Left lung (tissue), 10 donors: ENCODE data around the gene GALNS. TPM values are rescaled to one million over a fixed set of nuclear protein-coding genes. Genes with fewer than 3 reads are reported as not detected.
"Not testable (repeated sequence)": the region's sequence is repeated elsewhere in the genome, so short reads cannot be mapped to it uniquely, and the experiment has no call there.

Experiments
- ATAC-seq: fragments of 200-7000 bp; cut with Tn5 transposase; one replicate; pipeline ENCODE4 v1.9.1; 2020; ENCODE audit warnings: moderate library complexity
- DNase-seq, 4 donors: peaks; one replicate each; pipeline ENCODE4 v3.0.0-alpha.2; 2013 to 2020
- H3K27ac ChIP-seq, 2 donors: fragments of 200-600 bp; sonication (generic) in 1 of 2; one replicate each; pipeline versions ENCODE4 v1.5.0 to v1.8.0; 2020 to 2021
- H3K27me3 ChIP-seq, 2 donors: fragments of 200-600 bp; sonication (generic) in 1 of 2; one replicate each; pipeline versions ENCODE4 v1.5.0 to v1.8.0; 2020 to 2021
- H3K36me3 ChIP-seq, 2 donors: fragments of 200-600 bp; sonication (generic) in 1 of 2; one replicate each; pipeline versions ENCODE4 v1.5.0 to v1.8.0; 2020 to 2021
- H3K4me1 ChIP-seq, 2 donors: fragments of 200-600 bp; one replicate each; pipeline ENCODE4 v1.8.0; 2021
- H3K4me3 ChIP-seq, 2 donors: fragments of 200-600 bp; sonication (generic) in 1 of 2; one replicate each; pipeline versions ENCODE4 v1.5.0 to v1.8.0; 2020 to 2021; ENCODE audit warnings: mild to moderate bottlenecking in 1 of 2
- H3K9me3 ChIP-seq, 2 donors: fragments of 200-600 bp; sonication (generic) in 1 of 2; one replicate each; pipeline versions ENCODE4 v1.5.0 to v1.8.0; 2020 to 2021
- CTCF ChIP-seq, 2 donors: fragments of 200-600 bp; sonication (generic) in 1 of 2; IDR thresholded peaks; one replicate each; pipeline versions ENCODE4 v1.5.0 to v1.8.0; 2021; ENCODE audit warnings: antibody characterized with exemption in 2 of 2
- intact Hi-C, 2 donors: fragments of 100-400 bp; cut with DNase I; formaldehyde crosslinking; loops; one replicate each; pipeline versions ENCODE4 v1.11.2 to v1.14.2; 2022
- polyA plus RNA-seq, 6 donors: library from polyadenylated mRNA; unstranded; fragments of 120-200 nt; gene quantifications; one replicate each; pipeline ENCODE4 v1.2.1, GENCODE V29; 2013; ENCODE audit not compliant: insufficient read length in 6 of 6
- total RNA-seq, 2 donors: library from RNA; stranded (reverse); fragmentation: NEBNext Ultra II Directional; extraction: Animal tissue kit (Norgen Biotek cat#: 25700); gene quantifications; one replicate each; pipeline ENCODE4 v1.2.1, GENCODE V29; 2021
- donor health status: DM: no; HTN: yes; CAD: no.
- donor health status: DM: no; HTN: no; CAD: no.

The GALNS gene
- total and polyA plus RNA-seq, 8 donors: 23.8 to 46.5 (median 31.9) TPM

GRCh38 chr16:88825146-88825545 lies 31.6 kb downstream of the GALNS start:
- TF ChIP-seq CTCF (IDR thresholded peaks at IDR 0.05): no peak
- H3K27ac ChIP-seq: no peak overlapping the region
- no peaks in the 10 kb centered on the region for H3K9me3 ChIP-seq
- DNase-seq: no peak
- H3K27me3 ChIP-seq: no peaks in the 10 kb centered on the region
- H3K4me3 ChIP-seq: no peak overlapping the region
- intact Hi-C loops: no loop called here
- H3K36me3 ChIP-seq: peaks cover 0 to 79% of the 10 kb centered on the region in 2 donors
- no peaks in the 10 kb centered on the region for H3K4me1 ChIP-seq
- ATAC-seq: no peak

GRCh38 chr16:88824256-88825077 lies 32.3 kb downstream of the GALNS start:
- H3K27ac ChIP-seq: no peak overlapping the region
- no peaks in the 10 kb centered on the region for H3K4me1 ChIP-seq
- H3K27me3 ChIP-seq: no peaks in the 10 kb centered on the region
- TF ChIP-seq CTCF (IDR thresholded peaks at IDR 0.05): no peak
- intact Hi-C loops: no loop called here
- H3K4me3 ChIP-seq: no peak overlapping the region
- no peak for DNase-seq
- H3K9me3 ChIP-seq: no peaks in the 10 kb centered on the region
- H3K36me3 ChIP-seq: peaks cover 0 to 82% of the 10 kb centered on the region in 2 donors
- no peak for ATAC-seq

- H3K27me3 ChIP-seq, DNase-seq, ATAC-seq, H3K9me3 ChIP-seq, H3K4me3 ChIP-seq, H3K4me1 ChIP-seq, intact Hi-C loops, H3K27ac ChIP-seq: not testable (repeated sequence)
- peaks cover 0 to 76% of the 10 kb centered on the region in 2 donors for H3K36me3 ChIP-seq
These were observed 33.1 kb downstream of the GALNS start for GRCh38 chr16:88823646-88824045.

- no peak for DNase-seq
- intact Hi-C loops: no loop called here
- H3K36me3 ChIP-seq: peaks cover 0 to 70% of the 10 kb centered on the region in 2 donors
- no peak overlapping the region for H3K27ac ChIP-seq
- no peak for TF ChIP-seq CTCF (IDR thresholded peaks at IDR 0.05)
- H3K9me3 ChIP-seq: no peaks in the 10 kb centered on the region
- no peaks in the 10 kb centered on the region for H3K4me1 ChIP-seq
- H3K27me3 ChIP-seq: no peaks in the 10 kb centered on the region
- ATAC-seq: no peak
- no peak overlapping the region for H3K4me3 ChIP-seq
These were observed 34.3 kb downstream of the GALNS start for GRCh38 chr16:88822281-88823040.

GRCh38 chr16:88821168-88821850 lies 35.4 kb downstream of the GALNS start:
- no peak overlapping the region for H3K27ac ChIP-seq

More at GRCh38 chr16:88821168-88821850, 35.4 kb downstream of the GALNS start:
- no peaks in the 10 kb centered on the region for H3K4me1 ChIP-seq
- DNase-seq (no peak), ATAC-seq (no peak)
- peaks cover 0 to 68% of the 10 kb centered on the region in 2 donors for H3K36me3 ChIP-seq
- no peaks in the 10 kb centered on the region for H3K9me3 ChIP-seq
- H3K27me3 ChIP-seq: no peaks in the 10 kb centered on the region
- H3K4me3 ChIP-seq: no peak overlapping the region
- intact Hi-C loops: no loop called here
- no peak for TF ChIP-seq CTCF (IDR thresholded peaks at IDR 0.05)
